Body of pancreas (tissue), 4 donors: ENCODE data around the gene HSPA12A.

ENCODE experiments used
- CTCF ChIP-seq, 7 experiments: fragments of 450-650 bp in 4 of 7; fragments of 200-600 bp in 3 of 7; sonication (generic) in 3 of 7; IDR thresholded peaks; one replicate each; pipeline ENCODE4 v1.5.1; 2016 to 2019; ENCODE audit warnings: antibody characterized with exemption in 7 of 7
- POLR2A ChIP-seq, 3 donors: fragments of 450-650 bp; IDR thresholded peaks; one replicate each; pipeline ENCODE4 v1.6.1; 2016; ENCODE audit warnings: antibody characterized with exemption in 3 of 3, mild to moderate bottlenecking in 2 of 3

- TF ChIP-seq CTCF (IDR thresholded peaks at IDR 0.05) (no peak), POLR2A (IDR thresholded peaks at IDR 0.05) (no peak)
These were observed 36.8 kb upstream of the HSPA12A start for GRCh38 chr10:116779076-116779687.
